Stimulated activated CD8-positive, alpha-beta memory T cell treated with anti-CD3 and anti-CD28 coated beads, Interleukin-7, amount 100 ng/mL, for 4 hours (primary cell): ENCODE results near the gene RUNX3.
A peak's percentile ranks its signal among the peaks of the same experiment; 100 is the strongest.
"Not testable (repeated sequence)": the region's sequence is repeated elsewhere in the genome, so short reads cannot be mapped to it uniquely, and the experiment has no call there.

Source experiments
- DNase-seq, 2 donors: peaks; one replicate each; pipeline ENCODE4 v3.0.0-alpha.2; 2020; ENCODE audit warnings: low read depth in 2 of 2

Gene RUNX3

GRCh38 chr1:24930260-24931145 lies at the start of gene RUNX3:
Gene RUNX3, minus strand, starts transcription at chr1:24930276. Its CDS starts 408 bp downstream, at chr1:24929868.
- DNase-seq = peak; percentile 86 to 94

GRCh38 chr1:24979232-24979631 lies 49.2 kb upstream of the RUNX3 start:
- not testable (repeated sequence) for DNase-seq

- no peak for DNase-seq
Measured at GRCh38 chr1:24978383-24979032, 48.4 kb upstream of the RUNX3 start.

GRCh38 chr1:24975391-24975790 lies 45.3 kb upstream of the RUNX3 start:
- no peak for DNase-seq

- no peak for DNase-seq
Measured at GRCh38 chr1:24973315-24973714, 43.2 kb upstream of the RUNX3 start.

- DNase-seq = no peak
Measured at GRCh38 chr1:24972915-24973242, 42.8 kb upstream of the RUNX3 start.

- no peak for DNase-seq
Measured at GRCh38 chr1:24972221-24972914, 42.3 kb upstream of the RUNX3 start.

GRCh38 chr1:24970926-24971875 lies 41.1 kb upstream of the RUNX3 start:
- DNase-seq = peak in 1 of 2 donors; percentile 42

GRCh38 chr1:24970399-24970753 lies 40.3 kb upstream of the RUNX3 start:
- DNase-seq = no peak

- DNase-seq = no peak
Measured at GRCh38 chr1:24969596-24970398, 39.7 kb upstream of the RUNX3 start.

- no peak for DNase-seq
Measured at GRCh38 chr1:24968941-24969585, 39.0 kb upstream of the RUNX3 start.

GRCh38 chr1:24967962-24968361 lies 37.9 kb upstream of the RUNX3 start:
- no peak for DNase-seq

GRCh38 chr1:24967555-24967954 lies 37.5 kb upstream of the RUNX3 start:
- DNase-seq = no peak

- DNase-seq = peak; percentile 66 to 71
Measured at GRCh38 chr1:24966724-24967346, 36.8 kb upstream of the RUNX3 start.

GRCh38 chr1:24966121-24966723 lies 36.1 kb upstream of the RUNX3 start:
- no peak for DNase-seq

- no peak for DNase-seq
Measured at GRCh38 chr1:24965571-24965930, 35.5 kb upstream of the RUNX3 start.

- DNase-seq = peak; percentile 93 to 94
Measured at GRCh38 chr1:24964811-24965570, 34.9 kb upstream of the RUNX3 start.

- no peak for DNase-seq
Measured at GRCh38 chr1:24963943-24964693, 34.0 kb upstream of the RUNX3 start.
